HEK293T (cell line): ENCODE results near the gene ABI3.

Experiments used
- CTCF ChIA-PET: fragments of 350-600 bp; formaldehyde crosslinking; extraction: SDS; loops from one replicate; lab custom pipeline; 2021; ENCODE audit warnings: antibody characterized with exemption, inconsistent platforms; lab: Yijun Ruan, JAX
- POLR2A ChIA-PET: fragments of 350-600 bp; formaldehyde crosslinking; extraction: SDS; loops from one replicate; lab custom pipeline; 2020; ENCODE audit warnings: antibody characterized with exemption, inconsistent platforms; lab: Yijun Ruan, JAX
- DNase-seq: peaks from one replicate; pipeline ENCODE4 v3.0.0; 2012; ENCODE audit warnings: mixed read lengths; ENCODE audit errors: extremely low spot score
- ARNT ChIP-seq: fragments of 450-650 bp; IDR thresholded peaks from 2 replicates; pipeline ENCODE4 v1.6.1; 2017; ENCODE audit warnings: mild to moderate bottlenecking
- BHLHE40 ChIP-seq: fragments of 450-650 bp; IDR thresholded peaks from 2 replicates; pipeline ENCODE4 v1.6.1; 2016; ENCODE audit warnings: mild to moderate bottlenecking, moderate library complexity, borderline replicate concordance
- CTBP1 ChIP-seq: fragments of 450-650 bp; IDR thresholded peaks from 2 replicates; pipeline ENCODE4 v1.6.1; 2016; ENCODE audit warnings: borderline replicate concordance
- ELF4 ChIP-seq: fragments of 450-650 bp; IDR thresholded peaks from 2 replicates; pipeline ENCODE4 v1.6.1; 2017; ENCODE audit warnings: antibody characterized with exemption
- FOXA1 ChIP-seq: fragments of 450-650 bp; IDR thresholded peaks from 2 replicates; pipeline ENCODE4 v1.6.1; 2016; ENCODE audit warnings: mild to moderate bottlenecking
- FOXK2 ChIP-seq: fragments of 450-650 bp; IDR thresholded peaks from 2 replicates; pipeline ENCODE4 v1.6.1; 2016; ENCODE audit warnings: mild to moderate bottlenecking
- FOXM1 ChIP-seq: fragments of 450-650 bp; IDR thresholded peaks from 2 replicates; pipeline ENCODE4 v1.6.1; 2017; ENCODE audit warnings: mild to moderate bottlenecking, borderline replicate concordance
- HDGF ChIP-seq: fragments of 450-650 bp; IDR thresholded peaks from 2 replicates; pipeline ENCODE4 v1.6.1; 2017; ENCODE audit warnings: antibody characterized with exemption, borderline replicate concordance
- L3MBTL2 ChIP-seq: fragments of 450-650 bp; conservative IDR thresholded peaks from 2 replicates; pipeline ENCODE4 v1.6.1; 2016; ENCODE audit warnings: mild to moderate bottlenecking
- LEF1 ChIP-seq: fragments of 450-650 bp; IDR thresholded peaks from 2 replicates; pipeline ENCODE4 v1.6.1; 2017; ENCODE audit warnings: mild to moderate bottlenecking, borderline replicate concordance
- NFRKB ChIP-seq: fragments of 450-650 bp; IDR thresholded peaks from 2 replicates; pipeline ENCODE4 v1.6.1; 2016; ENCODE audit warnings: mild to moderate bottlenecking, moderate library complexity
- SP1 ChIP-seq: fragments of 450-650 bp; IDR thresholded peaks from 2 replicates; pipeline ENCODE4 v1.6.1; 2017
- SUZ12 ChIP-seq: fragments of 450-650 bp; IDR thresholded peaks from 2 replicates; pipeline ENCODE4 v1.6.1; 2016; ENCODE audit warnings: mild to moderate bottlenecking
- TARDBP ChIP-seq: fragments of 450-650 bp; IDR thresholded peaks from 2 replicates; pipeline ENCODE4 v1.6.1; 2016
- ZNF384 ChIP-seq: fragments of 450-650 bp; IDR thresholded peaks from 2 replicates; pipeline ENCODE4 v1.6.1; 2016
- TF ChIP-seq, protein P1 (sequence below): fragments of 450-650 bp; IDR thresholded peaks from 2 replicates; pipeline ENCODE4 v1.6.1; 2016

The ABI3 gene

GRCh38 chr17:49216953-49217650, 6.6 kb downstream of the ABI3 start:
- no peak for DNase-seq
- ChIA-PET POLR2A (interaction anchor here (0.6 kb wide), 1 partner anchor 43 kb away, joined by 3 read pairs; no protein-coding TSS in a partner anchor), CTCF (no interaction called here)
- TF ChIP-seq TARDBP (no peak), FOXM1 (no peak), CTBP1 (no peak), NFRKB (no peak), ARNT (no peak), FOXK2 (no peak), ZNF384 (no peak), HDGF (no peak), LEF1 (no peak), BHLHE40 (no peak), FOXA1 (no peak)
- TF ChIP-seq, protein P1, sequence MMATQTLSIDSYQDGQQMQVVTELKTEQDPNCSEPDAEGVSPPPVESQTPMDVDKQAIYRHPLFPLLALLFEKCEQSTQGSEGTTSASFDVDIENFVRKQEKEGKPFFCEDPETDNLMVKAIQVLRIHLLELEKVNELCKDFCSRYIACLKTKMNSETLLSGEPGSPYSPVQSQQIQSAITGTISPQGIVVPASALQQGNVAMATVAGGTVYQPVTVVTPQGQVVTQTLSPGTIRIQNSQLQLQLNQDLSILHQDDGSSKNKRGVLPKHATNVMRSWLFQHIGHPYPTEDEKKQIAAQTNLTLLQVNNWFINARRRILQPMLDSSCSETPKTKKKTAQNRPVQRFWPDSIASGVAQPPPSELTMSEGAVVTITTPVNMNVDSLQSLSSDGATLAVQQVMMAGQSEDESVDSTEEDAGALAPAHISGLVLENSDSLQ, result no peak

DNA sequence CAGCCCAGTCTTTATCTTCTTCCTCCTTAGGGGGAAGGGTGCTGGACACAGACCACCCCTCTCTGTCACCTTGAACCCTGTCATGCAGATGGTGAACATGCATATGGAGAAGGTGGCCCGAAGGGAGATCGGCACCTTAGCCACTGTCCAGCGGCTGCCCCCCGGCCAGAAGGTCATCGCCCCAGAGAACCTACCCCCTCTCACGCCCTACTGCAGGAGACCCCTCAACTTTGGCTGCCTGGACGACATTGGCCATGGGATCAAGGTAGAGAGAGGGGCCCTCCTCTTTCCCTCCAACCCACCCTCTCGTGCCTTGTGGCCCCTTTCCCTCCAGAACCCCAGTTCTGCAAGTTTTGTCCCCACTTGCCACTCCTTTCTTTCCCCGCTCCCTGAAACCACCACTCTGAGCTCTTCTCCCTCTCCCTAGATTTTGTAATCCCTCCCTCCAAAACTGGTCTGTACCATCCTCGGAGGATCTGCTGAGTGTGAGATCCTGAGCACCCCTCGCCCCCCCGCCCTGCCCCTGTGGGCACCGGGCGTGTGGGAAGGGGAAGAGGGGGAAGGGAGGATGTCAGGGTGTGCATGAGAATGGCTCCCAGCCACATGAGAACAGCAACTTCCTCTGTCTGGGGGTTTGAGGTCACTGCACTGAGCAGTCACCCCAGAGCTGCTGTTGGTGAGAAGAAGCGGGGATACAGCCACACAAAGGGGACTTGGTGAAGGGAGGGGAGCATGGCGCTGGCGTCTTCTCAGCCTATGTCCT, 7.3 kb downstream of the ABI3 start:
- TF ChIP-seq NFRKB (no peak), HDGF (no peak), FOXM1 (no peak), FOXA1 (no peak), ELF4 (no peak), LEF1 (no peak), FOXK2 (no peak), L3MBTL2 (no peak), BHLHE40 (no peak), SUZ12 (no peak), TARDBP (no peak), CTBP1 (no peak), ARNT (no peak), SP1 (no peak)
- TF ChIP-seq, protein P1, result no peak
- ChIA-PET POLR2A (interaction anchor here (0.6 to 0.8 kb wide), 2 partner anchors 24 to 42 kb away, joined by 3 read pairs; no protein-coding TSS in a partner anchor), CTCF (no interaction called here)
- DNase-seq, result no peak

DNA sequence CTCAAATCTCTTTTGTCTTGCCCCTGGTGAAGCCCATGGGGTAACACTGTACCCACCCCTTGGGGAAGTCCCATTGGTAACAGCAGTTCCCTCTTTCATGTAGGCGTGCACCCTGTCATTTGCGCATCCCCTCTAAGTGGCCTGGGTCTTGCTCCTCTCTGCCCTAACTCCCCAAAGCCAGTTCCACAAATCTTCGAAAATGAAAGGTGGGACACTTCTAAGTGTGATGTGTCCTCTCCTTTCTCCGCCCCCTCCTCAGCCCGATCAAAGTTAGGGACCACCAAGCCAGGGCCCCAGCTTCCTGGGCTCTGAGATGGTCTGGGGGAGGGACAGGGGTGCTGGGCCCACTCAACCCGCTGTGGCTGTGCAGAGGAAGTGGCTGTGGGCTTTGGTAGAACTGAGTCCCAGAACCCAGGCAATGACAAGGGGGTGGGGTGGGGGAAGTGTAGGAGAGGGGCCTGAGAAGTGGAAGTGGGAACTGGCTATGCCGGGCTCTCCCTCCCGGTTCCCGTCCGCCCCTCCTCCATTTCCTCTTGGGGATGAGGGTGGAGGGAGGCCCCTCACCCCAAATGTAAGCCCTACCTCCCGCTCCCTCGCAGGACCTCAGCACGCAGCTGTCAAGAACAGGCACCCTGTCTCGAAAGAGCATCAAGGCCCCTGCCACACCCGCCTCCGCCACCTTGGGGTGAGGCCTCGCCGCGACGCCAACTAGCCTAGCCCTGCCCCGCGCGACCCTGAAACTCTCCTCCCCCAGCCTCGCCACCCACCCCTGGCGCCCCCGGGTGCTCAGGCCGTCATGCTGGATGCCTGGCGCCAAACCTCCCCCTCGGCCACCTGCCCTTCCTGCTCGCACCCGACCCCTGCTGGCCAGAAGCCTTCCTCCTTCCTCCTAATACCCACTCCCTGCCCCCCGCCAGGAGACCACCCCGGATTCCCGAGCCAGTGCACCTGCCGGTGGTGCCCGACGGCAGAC, 8.7 kb downstream of the ABI3 start:
- no peak for DNase-seq
- CTCF ChIA-PET, result no interaction called here
- TF ChIP-seq FOXK2 (no peak), SUZ12 (no peak), FOXM1 (no peak), CTBP1 (no peak), BHLHE40 (no peak), SP1 (no peak), ZNF384 (no peak), NFRKB (no peak), LEF1 (no peak), L3MBTL2 (no peak), HDGF (no peak), ELF4 (no peak), FOXA1 (no peak), TARDBP (no peak), ARNT (no peak)
- TF ChIP-seq, protein P1, result no peak

DNA sequence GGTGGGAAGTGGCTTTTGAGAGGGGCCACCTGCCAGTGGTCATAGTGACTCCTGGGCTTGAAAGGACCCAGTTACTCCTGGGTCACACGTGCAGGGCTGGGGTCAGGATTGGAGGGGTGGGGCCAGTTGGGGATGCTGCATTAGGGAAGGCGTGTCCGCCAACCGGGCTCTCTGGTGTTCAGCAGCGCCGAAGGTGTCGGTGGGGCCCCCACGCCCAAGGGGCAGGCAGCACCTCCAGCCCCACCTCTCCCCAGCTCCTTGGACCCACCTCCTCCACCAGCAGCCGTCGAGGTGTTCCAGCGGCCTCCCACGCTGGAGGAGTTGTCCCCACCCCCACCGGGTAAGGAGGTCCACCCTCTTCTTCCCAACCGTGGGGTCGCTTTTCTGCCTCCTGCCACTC, 9.5 kb downstream of the ABI3 start:
- ChIA-PET POLR2A (no interaction called here), CTCF (no interaction called here)
- TF ChIP-seq ELF4, result no peak
- TF ChIP-seq L3MBTL2, result no peak
- TF ChIP-seq HDGF, result no peak
- TF ChIP-seq BHLHE40, result no peak
- TF ChIP-seq NFRKB, result no peak
- TF ChIP-seq SUZ12, result no peak
- no peak for TF ChIP-seq TARDBP
- TF ChIP-seq FOXA1, result no peak
- TF ChIP-seq, protein P1, result no peak
- TF ChIP-seq LEF1, result no peak
- no peak for TF ChIP-seq FOXK2
- TF ChIP-seq ZNF384, result no peak
- TF ChIP-seq FOXM1, result no peak
- TF ChIP-seq CTBP1, result no peak
- TF ChIP-seq SP1, result no peak
- no peak for TF ChIP-seq ARNT
- DNase-seq, result no peak

More for the DNA sequence above, 8.7 kb downstream of the ABI3 start:
- POLR2A ChIA-PET, result interaction anchor here (0.8 kb wide), 1 partner anchor 25 kb away, joined by 3 read pairs; no protein-coding TSS in a partner anchor
